Omental fat pad (tissue), 4 donors: Measurements from ENCODE around the gene SLC5A12. TPM values are rescaled to one million over a fixed set of nuclear protein-coding genes. Genes with fewer than 3 reads are reported as not detected.

ENCODE experiments used
- ATAC-seq: fragments of 150-250 bp; one replicate; pipeline ENCODE4 v1.9.1; 2016; ENCODE audit warnings: mild to moderate bottlenecking, moderate library complexity; ENCODE audit not compliant: low FRiP score
- DNase-seq: peaks from one replicate; pipeline ENCODE4 v3.0.0-alpha.2; 2019; ENCODE audit warnings: low spot score
- total RNA-seq, 4 donors: library from RNA; depleted of rRNA; stranded (reverse); fragments of >200 nt; gene quantifications; one replicate each; pipeline ENCODE4 v1.1.0, GENCODE V29; 2016
- TF ChIP-seq, protein P1 (sequence below), 3 donors: fragments of 450-650 bp; IDR thresholded peaks; one replicate each; pipeline ENCODE4 v1.5.1; 2016 to 2017; ENCODE audit warnings: antibody characterized with exemption in 3 of 3, mild to moderate bottlenecking in 3 of 3, moderate library complexity in 2 of 3

Gene SLC5A12
- total RNA-seq, 4 donors from 2014 or later: not detected

DNA sequence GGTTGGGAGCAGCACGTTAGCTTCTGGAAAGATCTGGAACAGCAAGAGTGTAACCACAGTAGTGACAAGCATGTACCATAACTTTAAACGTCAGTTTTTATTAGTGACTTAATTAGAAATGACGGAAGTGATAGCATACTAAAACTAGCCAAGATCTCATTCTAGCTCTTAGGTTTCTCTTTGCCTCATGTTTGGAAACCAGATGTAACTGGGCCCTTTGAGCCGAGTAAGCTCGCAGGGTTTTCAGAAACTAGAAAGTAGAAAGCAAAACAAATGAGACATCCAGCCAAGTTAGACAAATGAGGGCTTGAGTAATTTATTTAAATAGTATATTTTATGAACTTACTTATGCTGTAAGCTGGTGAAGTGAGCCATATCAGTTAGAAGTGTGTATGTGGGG, 40.2 kb upstream of the SLC5A12 start:
- DNase-seq (no peak), ATAC-seq (no peak)
- TF ChIP-seq, protein P1, sequence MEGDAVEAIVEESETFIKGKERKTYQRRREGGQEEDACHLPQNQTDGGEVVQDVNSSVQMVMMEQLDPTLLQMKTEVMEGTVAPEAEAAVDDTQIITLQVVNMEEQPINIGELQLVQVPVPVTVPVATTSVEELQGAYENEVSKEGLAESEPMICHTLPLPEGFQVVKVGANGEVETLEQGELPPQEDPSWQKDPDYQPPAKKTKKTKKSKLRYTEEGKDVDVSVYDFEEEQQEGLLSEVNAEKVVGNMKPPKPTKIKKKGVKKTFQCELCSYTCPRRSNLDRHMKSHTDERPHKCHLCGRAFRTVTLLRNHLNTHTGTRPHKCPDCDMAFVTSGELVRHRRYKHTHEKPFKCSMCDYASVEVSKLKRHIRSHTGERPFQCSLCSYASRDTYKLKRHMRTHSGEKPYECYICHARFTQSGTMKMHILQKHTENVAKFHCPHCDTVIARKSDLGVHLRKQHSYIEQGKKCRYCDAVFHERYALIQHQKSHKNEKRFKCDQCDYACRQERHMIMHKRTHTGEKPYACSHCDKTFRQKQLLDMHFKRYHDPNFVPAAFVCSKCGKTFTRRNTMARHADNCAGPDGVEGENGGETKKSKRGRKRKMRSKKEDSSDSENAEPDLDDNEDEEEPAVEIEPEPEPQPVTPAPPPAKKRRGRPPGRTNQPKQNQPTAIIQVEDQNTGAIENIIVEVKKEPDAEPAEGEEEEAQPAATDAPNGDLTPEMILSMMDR (IDR thresholded peaks at IDR 0.05): no peak

DNA sequence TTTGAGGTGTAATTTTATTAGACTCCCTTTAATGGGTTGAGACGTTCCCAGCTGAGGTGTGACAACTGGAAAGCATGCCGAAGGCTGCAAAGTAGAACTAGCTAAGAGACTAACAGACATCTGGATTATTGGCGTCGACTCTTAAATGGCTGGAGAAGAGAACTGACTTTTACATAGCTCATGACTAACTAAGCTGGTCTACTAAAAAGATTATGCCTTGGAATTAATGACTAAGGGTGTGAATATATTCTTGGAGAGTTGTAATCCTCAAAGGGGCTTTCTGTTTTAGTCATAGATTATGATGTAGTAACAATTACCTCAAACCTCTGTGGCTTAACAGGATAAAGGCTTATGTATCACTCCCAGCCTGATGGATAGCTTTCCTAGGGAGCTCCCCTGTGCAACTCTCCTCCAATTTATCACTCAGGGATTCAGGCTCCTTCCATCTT, 39.5 kb upstream of the SLC5A12 start:
- no peak for DNase-seq
- TF ChIP-seq, protein P1 (IDR thresholded peaks at IDR 0.05): no peak
- ATAC-seq: no peak

DNA sequence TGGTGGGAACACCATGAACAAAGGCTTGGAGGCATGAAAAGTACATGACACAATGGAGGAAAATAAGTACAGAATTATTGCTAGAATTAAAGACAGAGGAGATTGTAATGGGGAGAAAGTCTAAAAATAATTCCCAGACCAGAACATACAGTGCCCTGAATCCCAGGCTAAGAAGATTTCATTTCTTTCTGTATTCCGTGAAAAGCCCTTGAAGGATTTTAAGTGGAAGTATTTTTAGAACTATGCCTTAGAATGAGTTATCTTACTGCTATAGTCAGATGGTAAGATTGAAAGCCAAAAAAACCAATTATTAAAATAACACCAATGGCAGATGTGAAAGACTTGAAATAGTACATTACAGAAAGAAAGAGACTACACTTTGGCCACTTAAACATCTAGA, 36.1 kb upstream of the SLC5A12 start:
- DNase-seq (no peak), ATAC-seq (no peak)
- TF ChIP-seq, protein P1 (IDR thresholded peaks at IDR 0.05): no peak

DNA sequence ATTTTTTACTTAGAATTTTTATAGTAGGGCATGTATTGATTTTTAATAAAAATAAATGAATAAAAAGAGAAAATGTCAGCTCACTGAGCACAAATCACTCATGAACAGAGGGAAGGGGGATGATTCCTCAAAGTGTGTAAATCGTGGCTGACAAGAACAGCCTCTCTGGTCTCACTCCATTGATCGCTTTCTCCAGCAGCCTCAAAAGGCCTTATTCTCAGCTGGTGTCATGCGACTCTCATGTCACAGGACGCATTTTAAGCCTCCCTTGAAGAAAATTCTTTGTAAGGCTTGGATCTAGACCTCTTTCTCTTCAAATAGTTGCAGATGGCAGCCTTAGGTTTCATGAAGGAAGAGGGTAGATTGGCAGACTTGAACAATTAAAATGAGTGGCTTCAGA, 33.9 kb upstream of the SLC5A12 start:
- TF ChIP-seq, protein P1 (IDR thresholded peaks at IDR 0.05): no peak
- no peak for ATAC-seq
- no peak for DNase-seq

DNA sequence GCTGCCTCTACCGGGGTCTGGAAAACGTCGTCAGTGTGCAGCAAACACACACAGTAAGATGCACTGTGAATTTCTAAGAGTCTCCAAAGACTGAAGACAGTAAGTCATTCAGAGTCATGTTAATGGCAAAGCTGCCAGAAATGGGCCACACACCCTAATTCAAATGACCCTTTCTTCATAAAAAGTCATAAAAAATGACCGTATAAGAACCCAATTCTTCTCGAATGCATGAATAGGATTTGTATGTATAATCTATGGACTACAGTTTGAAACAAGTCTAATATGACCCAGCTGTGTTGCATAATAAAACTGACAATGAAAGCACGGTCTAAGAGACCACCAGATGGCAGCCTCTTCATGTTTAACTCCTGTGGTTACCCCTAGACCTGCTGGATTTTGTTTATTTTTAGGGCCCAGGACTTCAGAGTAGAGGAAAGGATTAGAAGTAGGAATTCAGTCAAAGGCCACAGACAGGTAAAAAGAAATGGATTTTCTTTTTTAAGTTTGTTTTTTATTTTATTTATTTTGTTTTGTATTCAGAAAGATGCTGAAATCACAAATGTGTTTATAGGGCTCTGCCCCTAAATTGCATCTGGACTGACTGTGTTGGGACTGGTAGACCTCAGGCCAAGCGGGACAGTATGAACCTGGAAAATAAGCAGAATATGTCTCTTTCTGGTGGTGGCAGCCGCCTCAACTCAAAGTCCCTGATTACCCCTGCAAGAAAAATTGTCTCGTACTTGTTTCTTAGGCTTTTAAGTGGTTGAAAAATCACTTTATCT, 32.1 kb upstream of the SLC5A12 start:
- peak; percentile 68 for ATAC-seq
- DNase-seq: no peak
- TF ChIP-seq, protein P1 (IDR thresholded peaks at IDR 0.05): peak in 1 of 3 donors; percentile 31

DNA sequence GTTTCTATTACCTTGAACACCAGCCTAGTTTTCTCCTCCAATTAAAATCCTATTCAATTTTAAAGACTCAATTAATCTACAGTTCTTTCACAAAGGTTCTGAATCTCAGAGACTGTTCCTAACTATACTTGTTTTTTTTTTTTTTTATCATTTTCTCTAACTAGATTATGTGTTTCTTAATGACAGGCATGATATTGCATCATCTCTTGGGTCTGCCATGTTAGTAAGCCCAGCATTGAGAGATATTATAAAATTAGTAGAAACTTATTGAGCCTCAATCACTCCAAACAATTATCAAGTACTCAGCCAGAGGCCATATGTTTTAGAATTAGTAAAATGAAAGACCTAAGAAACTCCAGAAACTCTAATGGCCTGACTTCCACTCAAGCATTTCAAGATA, 28.1 kb upstream of the SLC5A12 start:
- TF ChIP-seq, protein P1 (IDR thresholded peaks at IDR 0.05): no peak
- ATAC-seq: no peak
- no peak for DNase-seq

DNA sequence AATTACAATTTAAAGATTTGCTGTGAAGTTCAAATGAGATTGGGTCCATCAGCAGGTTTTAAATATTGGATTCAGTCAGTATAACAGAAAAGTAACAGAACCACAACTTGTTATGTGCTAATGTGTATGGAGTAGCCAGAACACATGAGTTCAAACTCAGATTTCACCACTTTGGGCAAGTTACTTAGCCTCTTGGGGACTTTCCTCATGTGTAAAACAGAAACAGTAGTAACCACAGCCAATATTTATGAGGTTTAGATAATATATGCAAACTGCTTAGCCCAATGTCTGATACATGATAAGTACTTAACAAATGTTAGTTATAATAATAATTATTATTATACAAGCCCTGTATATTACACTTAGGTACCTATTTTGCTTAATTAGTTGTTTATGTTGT, 21.8 kb upstream of the SLC5A12 start:
- DNase-seq (no peak), ATAC-seq (no peak)
- TF ChIP-seq, protein P1 (IDR thresholded peaks at IDR 0.05): no peak
